ENCODE data around the gene CST6. TPM values are rescaled to one million over a fixed set of nuclear protein-coding genes. Genes with fewer than 3 reads are reported as not detected.

CST6 gene
- total and polyA plus RNA-seq, 4 donors, result not detected

- DNase-seq (ENCODE audit: low spot score), result no peak
- Histone ChIP-seq H3K9ac (ENCODE audit: low read depth in 1 of 2, low read length in 2 of 2) (no peak overlapping the region), H3K9me3 (ENCODE audit: control insufficient read depth in 4 of 4, low read length in 3 of 4) (no peaks in the 10 kb centered on the region), H3K27me3 (ENCODE audit: control insufficient read depth in 4 of 4, insufficient read depth in 4 of 4, low read length in 3 of 4) (no peaks in the 10 kb centered on the region), H3K36me3 (ENCODE audit: control insufficient read depth in 4 of 4, insufficient read depth in 3 of 4, low read depth in 1 of 4, low read length in 3 of 4) (peaks cover 20 to 53% (median 31%) of the 10 kb centered on the region in 4 donors), H3K4me1 (ENCODE audit: control insufficient read depth in 4 of 4, insufficient read depth in 4 of 4, low read length in 3 of 4) (peaks cover 5 to 21% (median 18%) of the 10 kb centered on the region in 4 donors), H3K27ac (ENCODE audit: low read depth in 1 of 2, low read length in 2 of 2) (no peak overlapping the region), H3K4me3 (ENCODE audit: low read depth in 1 of 3, low read length in 3 of 3) (no peak overlapping the region)
- WGBS, result 95% methylated on average over 10 of the region's 10 CpGs
- TF ChIP-seq ATF3 (IDR thresholded peaks at IDR 0.05), result no peak
- TF ChIP-seq FOXA1 (IDR thresholded peaks at IDR 0.05), result no peak
- no peak for TF ChIP-seq SP1 (IDR thresholded peaks at IDR 0.05)
- TF ChIP-seq TAF1 (conservative IDR thresholded peaks at IDR 0.05), result no peak
- no peak for TF ChIP-seq ZBTB33 (IDR thresholded peaks at IDR 0.05)
- TF ChIP-seq MAX (IDR thresholded peaks at IDR 0.05), result no peak
- no peak for TF ChIP-seq HNF4A (conservative IDR thresholded peaks at IDR 0.05)
- TF ChIP-seq HNF4G (IDR thresholded peaks at IDR 0.05), result no peak
- TF ChIP-seq RXRA (IDR thresholded peaks at IDR 0.05), result no peak
Observed at GRCh38 chr11:65964906-65965305, 46.9 kb upstream of the CST6 start.

- Histone ChIP-seq H3K9ac (ENCODE audit: low read depth in 1 of 2, low read length in 2 of 2) (no peak overlapping the region), H3K36me3 (ENCODE audit: control insufficient read depth in 4 of 4, insufficient read depth in 3 of 4, low read depth in 1 of 4, low read length in 3 of 4) (peaks cover 20 to 59% (median 32%) of the 10 kb centered on the region in 4 donors), H3K4me3 (ENCODE audit: low read depth in 1 of 3, low read length in 3 of 3) (no peak overlapping the region), H3K4me1 (ENCODE audit: control insufficient read depth in 4 of 4, insufficient read depth in 4 of 4, low read length in 3 of 4) (peaks cover 5 to 18% (median 16%) of the 10 kb centered on the region in 4 donors), H3K27ac (ENCODE audit: low read depth in 1 of 2, low read length in 2 of 2) (no peak overlapping the region), H3K9me3 (ENCODE audit: control insufficient read depth in 4 of 4, low read length in 3 of 4) (no peaks in the 10 kb centered on the region), H3K27me3 (ENCODE audit: control insufficient read depth in 4 of 4, insufficient read depth in 4 of 4, low read length in 3 of 4) (no peaks in the 10 kb centered on the region)
- 97% methylated on average over 36 of the region's 36 CpGs for WGBS
- no peak for DNase-seq (ENCODE audit: low spot score)
- no peak for TF ChIP-seq FOXA2 (IDR thresholded peaks at IDR 0.05)
- no peak for TF ChIP-seq RXRA (IDR thresholded peaks at IDR 0.05)
- no peak for TF ChIP-seq NR2F2 (IDR thresholded peaks at IDR 0.05)
- TF ChIP-seq REST (IDR thresholded peaks at IDR 0.05), result no peak
Observed at GRCh38 chr11:65965986-65966762, 45.6 kb upstream of the CST6 start.

Measured in liver (tissue), 9 donors.